Spleen (tissue), 11 donors: ENCODE data around the gene MAPK10. TPM values are rescaled to one million over a fixed set of nuclear protein-coding genes. Genes with fewer than 3 reads are reported as not detected.

Experiments used
- DNase-seq: peaks from one replicate; pipeline ENCODE4 v3.0.0-alpha.2; 2020
- H3K27ac ChIP-seq, 8 donors: fragments of 200-600 bp; sonication (generic) in 7 of 8; 1 replicate in 4 of 8; 2 replicates in 4 of 8; pipeline versions ENCODE4 v1.5.0 to v1.8.0; 2016 to 2021; ENCODE audit warnings: inconsistent platforms in 4 of 8, mild to moderate bottlenecking in 4 of 8, moderate library complexity in 1 of 8
- H3K27me3 ChIP-seq, 7 donors: fragments of 200-600 bp; sonication (generic) in 6 of 7; replicated peaks in 1 of 7; 1 replicate in 4 of 7; 2 replicates in 3 of 7; pipeline versions ENCODE4 v1.5.0 to v1.8.0; 2016 to 2021; ENCODE audit warnings: inconsistent platforms in 3 of 7, mild to moderate bottlenecking in 1 of 7
- H3K36me3 ChIP-seq, 6 donors: fragments of 200-600 bp; sonication (generic) in 5 of 6; 1 replicate in 4 of 6; 2 replicates in 2 of 6; pipeline versions ENCODE4 v1.5.0 to v1.8.0; 2016 to 2021; ENCODE audit warnings: inconsistent platforms in 2 of 6
- H3K4me1 ChIP-seq, 6 donors: fragments of 200-600 bp; sonication (generic) in 5 of 6; 1 replicate in 3 of 6; 2 replicates in 3 of 6; pipeline versions ENCODE4 v1.5.0 to v1.8.0; 2016 to 2021; ENCODE audit warnings: inconsistent platforms in 3 of 6
- H3K4me3 ChIP-seq, 8 donors: fragments of 200-600 bp; sonication (generic) in 7 of 8; 1 replicate in 4 of 8; 2 replicates in 4 of 8; pipeline versions ENCODE4 v1.5.0 to v1.8.0; 2016 to 2021; ENCODE audit warnings: inconsistent platforms in 4 of 8, mild to moderate bottlenecking in 4 of 8, moderate library complexity in 2 of 8
- H3K9me3 ChIP-seq, 8 donors: fragments of 200-600 bp; sonication (generic) in 7 of 8; 1 replicate in 4 of 8; 2 replicates in 4 of 8; pipeline versions ENCODE4 v1.5.0 to v1.8.0; 2016 to 2021; ENCODE audit warnings: inconsistent platforms in 4 of 8
- POLR2A ChIP-seq, 3 donors: fragments of 450-650 bp; IDR thresholded peaks; one replicate each; pipeline ENCODE4 v1.5.1; 2017; ENCODE audit warnings: antibody characterized with exemption in 3 of 3, mild to moderate bottlenecking in 1 of 3
- POLR2AphosphoS5 ChIP-seq, 3 donors: sonication (generic); formaldehyde crosslinking; IDR thresholded peaks; one replicate each; pipeline ENCODE4 v1.5.1; 2017; ENCODE audit warnings: antibody characterized with exemption in 3 of 3
- WGBS, 5 donors: extraction: QIAGEN DNeasy Blood & Tissue Kit in 3 of 5; methylation state at CpG; one replicate each; pipeline versions ENCODE4 v1.1.5 to v1.1.7; 2013 to 2018; 5-methylcytosine and 5-hydroxymethylcytosine counted together
- intact Hi-C: fragments of 100-400 bp; cut with DNase I; formaldehyde crosslinking; loops from one replicate; pipeline ENCODE4 v1.15.0; 2023; ENCODE audit warnings: low total_unique reads
- polyA plus RNA-seq, 3 donors: library from polyadenylated mRNA; stranded (reverse); fragments of 200-250 nt; gene quantifications; one replicate each; pipeline ENCODE4 v1.2.1, GENCODE V29; 2013
- total RNA-seq, 7 donors: library from RNA; depleted of rRNA in 3 of 7; stranded (reverse); fragments of >200 nt in 3 of 7; fragmentation: NEBNext Ultra II Directional in 4 of 7; extraction: Animal tissue kit (Norgen Biotek cat#: 25700) in 4 of 7; gene quantifications; one replicate each; pipeline versions ENCODE4 v1.1.0 to v1.2.1, GENCODE V29; 2016 to 2021
- TF ChIP-seq, protein P1 (sequence below), 11 experiments: fragments of 200-600 bp in 7 of 11; fragments of 450-650 bp in 4 of 11; sonication (generic) in 4 of 11; IDR thresholded peaks in 8 of 11; conservative IDR thresholded peaks in 3 of 11; 1 replicate in 7 of 11; 2 replicates in 4 of 11; pipeline versions ENCODE4 v1.4.0 to v1.8.0; 2016 to 2021; ENCODE audit warnings: antibody characterized with exemption in 11 of 11, inconsistent platforms in 4 of 11, mild to moderate bottlenecking in 1 of 11
- donor health status: healthy with polysubstance abuse.
- donor health status: DM: no; HTN: no; CAD: no; lungs with moderate emphysema.
- donor health status: DM: no; HTN: no; CAD: no.
- donor health status: Bipolar disorder and iron deficiency.
- donor health status: healthy.
- donor health status: DM: no; HTN: no; CAD: no.
- donor health status: DM: yes; HTN: yes; CAD: no.

Gene MAPK10
- total and polyA plus RNA-seq, 10 donors: 3.0 to 40.6 (median 15.2) TPM

DNA sequence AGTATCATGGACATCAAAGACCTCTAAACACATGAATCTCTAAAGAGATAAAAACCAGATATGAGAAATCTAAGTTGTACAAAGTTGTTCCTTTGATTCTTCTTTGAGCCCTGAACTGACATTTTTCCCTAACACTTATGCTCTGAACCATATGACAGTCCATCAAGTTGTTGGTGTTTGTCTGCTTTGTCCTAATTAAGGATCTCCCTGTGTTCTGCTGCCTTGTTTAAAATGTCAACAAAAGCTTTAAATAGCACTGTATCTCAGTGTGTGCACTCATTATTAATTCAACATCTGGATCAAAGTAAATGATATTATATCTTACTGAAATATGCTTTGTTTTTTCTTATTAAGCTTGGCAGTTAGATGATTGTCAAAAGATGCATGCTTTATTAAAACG lies 321.8 kb downstream of the MAPK10 start:
- H3K27ac ChIP-seq: no peak overlapping the region
- WGBS, 5 donors: 80 to 88% (median 84%) methylated on average over 1 of the region's 1 CpG
- intact Hi-C loops: no loop called here
- no peak for DNase-seq
- H3K4me1 ChIP-seq: peaks cover 0 to 8% (median 5%) of the 10 kb centered on the region in 6 donors
- H3K27me3 ChIP-seq: no peaks in the 10 kb centered on the region
- no peaks in the 10 kb centered on the region for H3K9me3 ChIP-seq
- no peak overlapping the region for H3K4me3 ChIP-seq
- no peaks in the 10 kb centered on the region for H3K36me3 ChIP-seq
- TF ChIP-seq, protein P1, sequence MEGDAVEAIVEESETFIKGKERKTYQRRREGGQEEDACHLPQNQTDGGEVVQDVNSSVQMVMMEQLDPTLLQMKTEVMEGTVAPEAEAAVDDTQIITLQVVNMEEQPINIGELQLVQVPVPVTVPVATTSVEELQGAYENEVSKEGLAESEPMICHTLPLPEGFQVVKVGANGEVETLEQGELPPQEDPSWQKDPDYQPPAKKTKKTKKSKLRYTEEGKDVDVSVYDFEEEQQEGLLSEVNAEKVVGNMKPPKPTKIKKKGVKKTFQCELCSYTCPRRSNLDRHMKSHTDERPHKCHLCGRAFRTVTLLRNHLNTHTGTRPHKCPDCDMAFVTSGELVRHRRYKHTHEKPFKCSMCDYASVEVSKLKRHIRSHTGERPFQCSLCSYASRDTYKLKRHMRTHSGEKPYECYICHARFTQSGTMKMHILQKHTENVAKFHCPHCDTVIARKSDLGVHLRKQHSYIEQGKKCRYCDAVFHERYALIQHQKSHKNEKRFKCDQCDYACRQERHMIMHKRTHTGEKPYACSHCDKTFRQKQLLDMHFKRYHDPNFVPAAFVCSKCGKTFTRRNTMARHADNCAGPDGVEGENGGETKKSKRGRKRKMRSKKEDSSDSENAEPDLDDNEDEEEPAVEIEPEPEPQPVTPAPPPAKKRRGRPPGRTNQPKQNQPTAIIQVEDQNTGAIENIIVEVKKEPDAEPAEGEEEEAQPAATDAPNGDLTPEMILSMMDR (IDR thresholded peaks at IDR 0.05 in 8 of 11, conservative IDR thresholded peaks at IDR 0.05 in 3 of 11): no peak
- TF ChIP-seq POLR2A (IDR thresholded peaks at IDR 0.05) (no peak), POLR2AphosphoS5 (IDR thresholded peaks at IDR 0.05) (no peak)

DNA sequence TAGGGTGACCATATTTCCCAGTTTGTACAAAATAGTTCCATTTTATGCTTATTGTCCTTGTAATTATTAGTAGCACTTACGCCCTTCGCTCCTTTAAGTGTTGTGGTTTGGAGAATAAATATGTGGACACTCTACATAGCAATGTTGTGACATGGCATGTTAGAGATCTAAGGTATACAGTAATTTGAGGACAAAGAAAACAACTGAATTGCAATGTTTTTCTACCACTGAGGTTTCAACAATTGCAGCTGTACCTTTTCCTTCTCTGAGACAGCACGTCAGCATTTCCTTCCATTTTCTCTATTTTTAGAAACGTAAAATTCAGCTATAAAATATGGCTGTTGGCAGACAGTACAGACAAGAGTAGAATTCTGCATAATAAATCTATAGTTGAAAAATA lies 323.1 kb downstream of the MAPK10 start:
- no peaks in the 10 kb centered on the region for H3K36me3 ChIP-seq
- intact Hi-C loops: no loop called here
- TF ChIP-seq, protein P1 (IDR thresholded peaks at IDR 0.05 in 8 of 11, conservative IDR thresholded peaks at IDR 0.05 in 3 of 11): no peak
- TF ChIP-seq POLR2A (IDR thresholded peaks at IDR 0.05) (no peak), POLR2AphosphoS5 (IDR thresholded peaks at IDR 0.05) (no peak)
- H3K4me1 ChIP-seq: peaks cover 0 to 16% (median 6%) of the 10 kb centered on the region in 6 donors
- WGBS, 5 donors: 47 to 61% (median 53%) methylated on average over 4 of the region's 4 CpGs
- H3K27ac ChIP-seq: no peak overlapping the region
- DNase-seq: no peak
- no peaks in the 10 kb centered on the region for H3K27me3 ChIP-seq
- H3K4me3 ChIP-seq: no peak overlapping the region
- H3K9me3 ChIP-seq: no peaks in the 10 kb centered on the region

DNA sequence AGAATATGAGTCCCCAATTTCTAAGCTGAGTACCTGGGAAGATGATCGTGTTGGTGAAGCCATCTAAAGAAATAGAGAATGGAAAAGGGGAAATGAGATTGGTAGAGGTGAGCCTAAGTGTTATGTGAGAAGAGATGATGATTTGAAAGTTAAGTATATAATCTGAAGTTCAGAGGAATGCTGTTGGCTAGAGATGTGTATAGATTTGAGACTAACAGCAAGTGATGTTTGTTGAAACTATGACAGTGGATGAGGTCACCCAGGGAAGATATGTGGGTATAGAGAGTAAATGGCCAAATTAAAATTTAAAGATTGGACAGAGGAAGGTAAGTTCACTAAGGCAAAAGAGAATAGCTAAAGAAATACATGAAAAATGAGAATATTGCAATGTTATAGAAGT lies 324.2 kb downstream of the MAPK10 start:
- WGBS, 5 donors: 71 to 81% (median 78%) methylated on average over 1 of the region's 1 CpG
- no peak for DNase-seq
- peaks cover 0 to 16% (median 6%) of the 10 kb centered on the region in 6 donors for H3K4me1 ChIP-seq
- intact Hi-C loops: no loop called here
- TF ChIP-seq, protein P1 (IDR thresholded peaks at IDR 0.05 in 8 of 11, conservative IDR thresholded peaks at IDR 0.05 in 3 of 11): no peak
- TF ChIP-seq POLR2A (IDR thresholded peaks at IDR 0.05): no peak
- TF ChIP-seq POLR2AphosphoS5 (IDR thresholded peaks at IDR 0.05): no peak
- H3K9me3 ChIP-seq: no peaks in the 10 kb centered on the region
- H3K36me3 ChIP-seq: no peaks in the 10 kb centered on the region
- no peak overlapping the region for H3K27ac ChIP-seq
- H3K4me3 ChIP-seq: no peak overlapping the region
- H3K27me3 ChIP-seq: no peaks in the 10 kb centered on the region

DNA sequence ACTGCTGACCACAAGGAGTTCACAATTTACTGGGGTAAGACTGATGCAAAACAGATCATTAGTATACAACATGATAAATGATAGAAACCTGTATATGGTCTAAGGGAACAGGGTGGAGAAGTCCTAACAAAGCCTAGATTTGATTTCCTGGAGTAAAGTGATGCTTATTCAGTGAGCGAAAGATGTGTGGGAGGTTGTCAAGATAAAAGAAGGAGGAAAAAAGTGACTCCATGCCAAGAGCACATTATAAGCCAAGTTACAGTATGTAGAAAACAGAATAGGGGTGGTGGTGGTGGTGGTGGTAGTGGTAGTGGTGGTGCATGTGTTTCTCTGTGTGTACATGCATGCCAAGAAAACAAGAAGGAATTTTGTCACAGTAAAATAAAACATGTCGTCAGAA lies 325.2 kb downstream of the MAPK10 start:
- H3K27me3 ChIP-seq: no peaks in the 10 kb centered on the region
- H3K36me3 ChIP-seq: no peaks in the 10 kb centered on the region
- TF ChIP-seq, protein P1 (IDR thresholded peaks at IDR 0.05 in 8 of 11, conservative IDR thresholded peaks at IDR 0.05 in 3 of 11): no peak
- TF ChIP-seq POLR2A (IDR thresholded peaks at IDR 0.05): no peak
- no peak for TF ChIP-seq POLR2AphosphoS5 (IDR thresholded peaks at IDR 0.05)
- DNase-seq: no peak
- intact Hi-C loops: no loop called here
- no peak overlapping the region for H3K4me3 ChIP-seq
- WGBS, 5 donors: 83 to 95% (median 86%) methylated on average over 2 of the region's 2 CpGs
- H3K27ac ChIP-seq: no peak overlapping the region
- H3K9me3 ChIP-seq: no peaks in the 10 kb centered on the region
- H3K4me1 ChIP-seq: peaks cover 0 to 16% (median 6%) of the 10 kb centered on the region in 6 donors
